Activated T-helper 2 cell treated with anti-CD3 and anti-CD28 coated beads, Interferon-gamma antibody, Interleukin-2, Interleukin-4, amounts not matched to agents 10 μg/mL and 5 μg/mL and 100 μg/mL, durations not matched to agents 14 hours and 24 hours and 36 hours (primary cell): Measurements from ENCODE around the gene DNAH14. TPM values are rescaled to one million over a fixed set of nuclear protein-coding genes. Genes with fewer than 3 reads are reported as not detected.
A peak's percentile ranks its signal among the peaks of the same experiment; 100 is the strongest.

Source experiments
- DNase-seq: peaks from one replicate; pipeline ENCODE4 v3.0.0; 2021; ENCODE audit warnings: low spot score
- H3K27ac Mint-ChIP-seq: one replicate; pipeline ENCODE4 v1.8.0; 2021; ENCODE audit warnings: mixed read lengths
- H3K27me3 Mint-ChIP-seq: one replicate; pipeline ENCODE4 v1.8.0; 2021; ENCODE audit warnings: low read depth, mixed read lengths
- H3K36me3 Mint-ChIP-seq: one replicate; pipeline ENCODE4 v1.8.0; 2021; ENCODE audit warnings: low read depth, mixed read lengths
- H3K4me1 Mint-ChIP-seq: one replicate; pipeline ENCODE4 v1.8.0; 2021; ENCODE audit warnings: low read depth, mixed read lengths
- H3K4me3 Mint-ChIP-seq: one replicate; pipeline ENCODE4 v1.8.0; 2021; ENCODE audit warnings: low read depth, mild to moderate bottlenecking, moderate library complexity, mixed read lengths
- H3K9me3 Mint-ChIP-seq: one replicate; pipeline ENCODE4 v1.8.0; 2021; ENCODE audit warnings: mixed read lengths
- intact Hi-C: fragments of 100-400 bp; cut with micrococcal nuclease; formaldehyde crosslinking; loops from one replicate; pipeline ENCODE4 v1.15.1; 2023
- total RNA-seq: library from RNA; stranded (reverse); gene quantifications from 2 replicates; pipeline ENCODE4 v1.2.3, GENCODE V29; 2022

Gene DNAH14
- total RNA-seq, 1 donor from 2014 or later, result 0.32 TPM

GRCh38 chr1:225389843-225390242, 460.4 kb downstream of the DNAH14 start:
- H3K27me3 Mint-ChIP-seq, result no peaks in the 10 kb centered on the region
- DNase-seq, result no peak
- peaks cover 6% of the 10 kb centered on the region for H3K36me3 Mint-ChIP-seq
- H3K4me1 Mint-ChIP-seq, result no peaks in the 10 kb centered on the region
- intact Hi-C loops, result no loop called here
- H3K27ac Mint-ChIP-seq, result no peak overlapping the region
- H3K9me3 Mint-ChIP-seq, result no peaks in the 10 kb centered on the region
- H3K4me3 Mint-ChIP-seq, result no peak overlapping the region

DNA sequence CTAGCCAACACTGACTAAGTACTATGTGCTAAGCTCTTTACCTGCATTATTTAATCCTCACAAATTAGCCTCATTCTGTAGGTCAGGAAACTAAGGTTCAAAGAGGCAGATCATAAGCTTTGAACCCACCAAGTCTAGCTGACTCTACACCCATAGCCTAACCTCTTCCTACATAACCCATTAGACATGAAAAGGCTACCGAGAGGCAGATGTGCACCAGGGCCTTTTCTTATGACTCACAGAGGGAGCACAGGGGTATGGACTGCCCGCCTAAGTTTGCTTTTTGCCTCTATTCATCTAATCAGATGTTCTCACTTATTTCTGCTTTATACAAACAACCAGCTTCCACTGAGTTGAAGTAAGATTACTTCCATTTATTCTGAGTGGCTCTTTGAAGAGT, 466.9 kb downstream of the DNAH14 start:
- DNase-seq, result no peak
- no peak overlapping the region for H3K4me3 Mint-ChIP-seq
- peaks cover 1% of the 10 kb centered on the region for H3K4me1 Mint-ChIP-seq
- no peaks in the 10 kb centered on the region for H3K9me3 Mint-ChIP-seq
- H3K27me3 Mint-ChIP-seq, result no peaks in the 10 kb centered on the region
- intact Hi-C loops, result no loop called here
- H3K36me3 Mint-ChIP-seq, result peaks cover 58% of the 10 kb centered on the region
- no peak overlapping the region for H3K27ac Mint-ChIP-seq

DNA sequence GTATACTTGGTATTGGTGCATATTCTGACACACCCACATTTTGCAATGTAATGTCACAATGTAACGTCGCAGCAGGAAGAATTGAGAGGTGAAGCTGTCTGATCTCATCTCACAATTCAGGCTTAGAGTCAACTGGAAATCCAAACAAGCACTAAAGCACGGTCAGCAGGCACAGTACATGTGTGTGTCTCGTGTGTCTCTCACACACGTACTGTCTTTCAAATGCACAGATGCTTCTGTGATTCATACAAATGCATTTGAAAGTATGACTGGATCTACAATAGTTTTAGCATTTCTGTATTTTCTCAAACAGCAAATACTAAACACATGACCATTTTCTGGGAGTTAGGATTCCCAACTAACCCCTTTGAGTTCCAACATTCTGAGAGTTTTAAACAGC, 471.5 kb downstream of the DNAH14 start:
- Mint-ChIP-seq H3K27ac (no peak overlapping the region), H3K9me3 (no peaks in the 10 kb centered on the region), H3K36me3 (peaks cover 77% of the 10 kb centered on the region), H3K4me1 (peaks cover 3% of the 10 kb centered on the region), H3K27me3 (no peaks in the 10 kb centered on the region), H3K4me3 (no peak overlapping the region)
- intact Hi-C loops, result no loop called here
- no peak for DNase-seq

- Mint-ChIP-seq H3K36me3 (peaks cover 83% of the 10 kb centered on the region), H3K27ac (no peak overlapping the region), H3K27me3 (no peaks in the 10 kb centered on the region), H3K4me1 (peaks cover 6% of the 10 kb centered on the region), H3K4me3 (no peak overlapping the region), H3K9me3 (no peaks in the 10 kb centered on the region)
- intact Hi-C loops, result no loop called here
- no peak for DNase-seq
These were observed 477.7 kb downstream of the DNAH14 start for GRCh38 chr1:225406976-225407725.

DNA sequence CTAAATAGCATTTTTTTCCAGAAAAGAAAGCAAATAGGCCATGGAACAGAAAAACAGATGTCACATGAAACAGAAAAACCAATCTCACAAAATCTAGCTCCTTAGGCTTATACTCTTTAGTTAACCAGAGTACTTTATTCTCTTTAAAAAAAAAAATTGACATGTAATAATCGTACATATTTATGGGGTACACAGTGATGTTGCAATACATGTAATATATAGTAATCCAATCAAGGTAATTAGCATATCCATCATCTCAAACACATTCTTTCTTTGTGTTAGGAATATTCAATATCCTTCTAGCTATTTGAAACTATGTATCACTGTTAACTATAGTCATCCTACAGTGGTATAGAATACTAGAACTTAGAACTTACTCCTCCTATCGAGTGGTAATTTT, 478.3 kb downstream of the DNAH14 start:
- no peak for DNase-seq
- Mint-ChIP-seq H3K27me3 (no peaks in the 10 kb centered on the region), H3K4me1 (peaks cover 6% of the 10 kb centered on the region), H3K4me3 (no peak overlapping the region), H3K27ac (no peak overlapping the region), H3K36me3 (peaks cover 89% of the 10 kb centered on the region), H3K9me3 (no peaks in the 10 kb centered on the region)
- intact Hi-C loops, result no loop called here

- no peaks in the 10 kb centered on the region for H3K9me3 Mint-ChIP-seq
- peak overlapping the region; percentile 24 for H3K27ac Mint-ChIP-seq
These were observed 478.8 kb downstream of the DNAH14 start for GRCh38 chr1:225408249-225408648.

GRCh38 chr1:225409051-225409450, 479.6 kb downstream of the DNAH14 start:
- Mint-ChIP-seq H3K27me3 (no peaks in the 10 kb centered on the region), H3K4me3 (no peak overlapping the region), H3K9me3 (no peaks in the 10 kb centered on the region), H3K4me1 (peaks cover 6% of the 10 kb centered on the region), H3K27ac (no peak overlapping the region), H3K36me3 (peaks cover 87% of the 10 kb centered on the region)
- intact Hi-C loops, result no loop called here
- no peak for DNase-seq

More at GRCh38 chr1:225408249-225408648, 478.8 kb downstream of the DNAH14 start:
- H3K27me3 Mint-ChIP-seq, result no peaks in the 10 kb centered on the region
- H3K4me3 Mint-ChIP-seq, result no peak overlapping the region
- intact Hi-C loops, result no loop called here
- H3K4me1 Mint-ChIP-seq, result peaks cover 6% of the 10 kb centered on the region
- peaks cover 90% of the 10 kb centered on the region for H3K36me3 Mint-ChIP-seq
- no peak for DNase-seq

- no peak overlapping the region for H3K27ac Mint-ChIP-seq
- no peak for DNase-seq
- H3K4me1 Mint-ChIP-seq, result peaks cover 8% of the 10 kb centered on the region
- intact Hi-C loops, result no loop called here
- peaks cover 89% of the 10 kb centered on the region for H3K36me3 Mint-ChIP-seq
- H3K27me3 Mint-ChIP-seq, result no peaks in the 10 kb centered on the region
- H3K9me3 Mint-ChIP-seq, result no peaks in the 10 kb centered on the region
- H3K4me3 Mint-ChIP-seq, result no peak overlapping the region
These were observed 480.6 kb downstream of the DNAH14 start for GRCh38 chr1:225410036-225410435.

- intact Hi-C loops, result no loop called here
- Mint-ChIP-seq H3K9me3 (no peaks in the 10 kb centered on the region), H3K27ac (no peak overlapping the region), H3K27me3 (no peaks in the 10 kb centered on the region), H3K4me1 (peaks cover 10% of the 10 kb centered on the region), H3K36me3 (peaks cover 87% of the 10 kb centered on the region), H3K4me3 (no peak overlapping the region)
- DNase-seq, result no peak
These were observed 482.8 kb downstream of the DNAH14 start for GRCh38 chr1:225412321-225412720.

DNA sequence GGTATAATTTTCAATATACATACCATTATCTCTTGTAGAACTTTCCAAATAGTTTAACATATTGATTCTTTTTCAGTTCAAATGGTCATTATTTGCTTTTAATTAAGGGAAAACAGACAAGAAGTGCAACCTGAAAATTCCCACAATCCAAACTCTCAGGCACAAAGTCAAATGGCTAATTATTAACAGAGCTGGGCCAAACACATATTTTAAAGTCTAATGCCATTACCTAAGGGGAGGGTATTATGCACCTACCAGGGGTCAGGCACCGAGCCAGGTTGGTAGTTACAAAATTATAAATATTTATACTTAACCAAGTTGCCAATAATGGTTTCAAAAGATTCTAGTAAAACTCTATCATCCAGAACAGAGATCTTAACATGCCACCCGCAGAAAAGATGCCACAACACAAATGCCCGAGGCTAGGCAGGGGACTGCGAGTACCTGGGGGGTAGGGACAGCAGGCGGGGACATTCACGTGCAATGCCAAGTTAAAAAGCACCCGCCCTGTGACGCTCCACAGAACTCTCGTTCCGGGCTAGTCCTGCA, 483.4 kb downstream of the DNAH14 start:
- Mint-ChIP-seq H3K27me3 (no peaks in the 10 kb centered on the region), H3K4me1 (peaks cover 14% of the 10 kb centered on the region), H3K4me3 (no peak overlapping the region), H3K36me3 (peaks cover 90% of the 10 kb centered on the region), H3K9me3 (no peaks in the 10 kb centered on the region), H3K27ac (no peak overlapping the region)
- intact Hi-C loops, result no loop called here
- DNase-seq, result no peak

DNA sequence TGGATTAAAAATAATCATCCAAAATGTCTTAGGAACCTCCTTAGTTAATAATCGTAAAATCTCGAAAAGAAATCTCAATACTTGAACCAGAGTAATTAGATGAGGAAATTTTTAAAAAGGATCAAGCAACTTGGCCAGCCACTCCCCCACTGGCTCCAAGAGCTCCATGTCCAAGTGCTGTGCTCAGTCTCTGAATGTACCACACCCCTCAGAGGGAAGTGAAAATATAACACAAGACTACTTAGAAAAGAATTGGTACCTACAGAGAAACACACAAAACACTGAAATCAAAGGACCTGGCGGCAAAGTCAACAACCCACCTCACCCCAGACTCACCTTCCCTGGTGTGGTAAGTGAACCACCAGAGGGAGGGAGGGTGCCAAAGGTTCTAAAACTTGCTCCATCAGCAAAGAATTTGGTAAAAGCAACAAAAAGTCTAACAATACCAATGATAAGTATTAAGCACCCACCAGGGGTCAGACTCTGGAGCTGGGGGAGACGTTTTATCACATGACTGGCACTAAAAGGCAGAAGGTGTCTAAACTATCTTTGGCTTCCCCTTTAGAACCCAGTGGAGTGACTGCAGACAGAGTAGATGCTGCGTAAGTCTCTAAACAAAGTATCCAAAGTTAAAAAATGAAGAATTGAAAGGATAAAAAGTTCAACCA, 484.4 kb downstream of the DNAH14 start:
- no peak overlapping the region for H3K27ac Mint-ChIP-seq
- intact Hi-C loops, result no loop called here
- no peaks in the 10 kb centered on the region for H3K9me3 Mint-ChIP-seq
- H3K27me3 Mint-ChIP-seq, result no peaks in the 10 kb centered on the region
- no peak for DNase-seq
- H3K4me1 Mint-ChIP-seq, result peaks cover 12% of the 10 kb centered on the region
- H3K36me3 Mint-ChIP-seq, result peaks cover 91% of the 10 kb centered on the region
- H3K4me3 Mint-ChIP-seq, result no peak overlapping the region

DNA sequence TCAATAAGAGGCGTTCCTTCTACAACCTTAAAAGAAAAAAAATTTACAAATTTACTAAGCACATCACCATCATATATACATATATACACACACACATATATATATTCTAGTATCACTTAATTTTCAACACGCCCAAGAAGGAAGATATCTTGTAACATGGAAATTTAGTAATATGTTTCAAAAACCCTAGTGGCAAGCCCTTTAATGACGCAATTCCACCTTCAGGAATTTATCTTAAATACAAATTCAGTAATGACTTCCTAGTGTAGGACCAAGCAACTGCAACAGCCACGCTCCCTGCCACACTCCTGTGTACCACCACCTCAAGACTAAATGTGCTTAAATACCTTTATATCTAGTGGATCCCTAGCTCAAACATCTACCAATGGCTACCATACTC, 485.8 kb downstream of the DNAH14 start:
- peaks cover 15% of the 10 kb centered on the region for H3K4me1 Mint-ChIP-seq
- H3K4me3 Mint-ChIP-seq, result no peak overlapping the region
- DNase-seq, result no peak
- no peaks in the 10 kb centered on the region for H3K9me3 Mint-ChIP-seq
- H3K27me3 Mint-ChIP-seq, result no peaks in the 10 kb centered on the region
- H3K27ac Mint-ChIP-seq, result no peak overlapping the region
- peaks cover 85% of the 10 kb centered on the region for H3K36me3 Mint-ChIP-seq
- intact Hi-C loops, result no loop called here
